Liver (tissue), 9 donors: Measurements from ENCODE around the gene ARAP3. TPM values are rescaled to one million over a fixed set of nuclear protein-coding genes. Genes with fewer than 3 reads are reported as not detected.

ENCODE experiments used
- DNase-seq: peaks from one replicate; pipeline ENCODE4 v3.0.0-alpha.2; 2017; ENCODE audit warnings: low spot score
- H3K27ac ChIP-seq, 2 donors: one replicate each; pipeline ENCODE4 v1.7.0; 2013; ENCODE audit warnings: inconsistent platforms in 2 of 2, low read length in 2 of 2, control low read depth in 1 of 2, low read depth in 1 of 2, mild to moderate bottlenecking in 1 of 2
- H3K27me3 ChIP-seq, 4 donors: one replicate each; pipeline versions ENCODE4 v1.6.1 to v1.7.0; 2013; ENCODE audit warnings: low read length in 3 of 4, inconsistent platforms in 1 of 4, mild to moderate bottlenecking in 1 of 4, moderate library complexity in 1 of 4; ENCODE audit not compliant: control insufficient read depth in 4 of 4, insufficient read depth in 4 of 4
- H3K36me3 ChIP-seq, 4 donors: one replicate each; pipeline versions ENCODE4 v1.6.1 to v1.7.0; 2013; ENCODE audit warnings: low read length in 3 of 4, mild to moderate bottlenecking in 3 of 4, low read depth in 1 of 4, moderate library complexity in 1 of 4; ENCODE audit not compliant: control insufficient read depth in 4 of 4, insufficient read depth in 3 of 4
- H3K4me1 ChIP-seq, 4 donors: one replicate each; pipeline versions ENCODE4 v1.6.1 to v1.7.0; 2013; ENCODE audit warnings: low read length in 3 of 4, mild to moderate bottlenecking in 3 of 4, moderate library complexity in 1 of 4; ENCODE audit not compliant: control insufficient read depth in 4 of 4, insufficient read depth in 4 of 4
- H3K4me3 ChIP-seq, 3 donors: one replicate each; pipeline versions ENCODE4 v1.6.1 to v1.7.0; 2013; ENCODE audit warnings: low read length in 3 of 3, control low read depth in 1 of 3, low read depth in 1 of 3, mild to moderate bottlenecking in 1 of 3
- H3K9ac ChIP-seq, 2 donors: one replicate each; pipeline ENCODE4 v1.7.0; 2013; ENCODE audit warnings: low read length in 2 of 2, mild to moderate bottlenecking in 2 of 2, moderate library complexity in 2 of 2, control low read depth in 1 of 2, low read depth in 1 of 2
- H3K9me3 ChIP-seq, 4 donors: one replicate each; pipeline versions ENCODE4 v1.6.1 to v1.7.0; 2013; ENCODE audit warnings: low read length in 3 of 4; ENCODE audit not compliant: control insufficient read depth in 4 of 4
- ATF3 ChIP-seq: IDR thresholded peaks from 2 replicates; pipeline ENCODE4 v1.6.1; 2016; ENCODE audit warnings: antibody characterized with exemption
- CTCF ChIP-seq: fragments of 150-350 bp; IDR thresholded peaks from 2 replicates; pipeline ENCODE4 v1.5.1; 2017; ENCODE audit warnings: improper control_type of control experiment, low read depth, low read length; ENCODE audit not compliant: missing input control
- EGR1 ChIP-seq, 2 donors: IDR thresholded peaks; 2 replicates each; pipeline ENCODE4 v1.6.1; 2016 to 2018; ENCODE audit warnings: antibody characterized with exemption in 2 of 2, low read depth in 2 of 2
- FOXA1 ChIP-seq: IDR thresholded peaks from 2 replicates; pipeline ENCODE4 v1.6.1; 2016; ENCODE audit warnings: antibody characterized with exemption
- FOXA2 ChIP-seq: IDR thresholded peaks from 2 replicates; pipeline ENCODE4 v1.6.1; 2016; ENCODE audit warnings: antibody characterized with exemption
- GABPA ChIP-seq, 2 donors: IDR thresholded peaks in 1 of 2; conservative IDR thresholded peaks in 1 of 2; 2 replicates each; pipeline ENCODE4 v1.6.1; 2016; ENCODE audit warnings: antibody characterized with exemption in 2 of 2, mild to moderate bottlenecking in 1 of 2, moderate library complexity in 1 of 2
- HNF4A ChIP-seq, 2 donors: conservative IDR thresholded peaks; 2 replicates each; pipeline ENCODE4 v1.6.1; 2016; ENCODE audit warnings: antibody characterized with exemption in 2 of 2, mild to moderate bottlenecking in 2 of 2
- HNF4G ChIP-seq: IDR thresholded peaks from 2 replicates; pipeline ENCODE4 v1.6.1; 2016; ENCODE audit warnings: antibody characterized with exemption
- JUND ChIP-seq, 2 donors: IDR thresholded peaks; 2 replicates each; pipeline ENCODE4 v1.6.1; 2016; ENCODE audit warnings: antibody characterized with exemption in 2 of 2
- MAX ChIP-seq: IDR thresholded peaks from 2 replicates; pipeline ENCODE4 v1.6.1; 2016; ENCODE audit warnings: antibody characterized with exemption
- NR2F2 ChIP-seq: IDR thresholded peaks from 2 replicates; pipeline ENCODE4 v1.6.1; 2016; ENCODE audit warnings: antibody characterized with exemption
- RAD21 ChIP-seq, 2 donors: IDR thresholded peaks; 2 replicates each; pipeline ENCODE4 v1.6.1; 2016; ENCODE audit warnings: antibody characterized with exemption in 2 of 2, mild to moderate bottlenecking in 2 of 2
- RXRA ChIP-seq, 2 donors: IDR thresholded peaks; 2 replicates each; pipeline ENCODE4 v1.6.1; 2017 to 2018; ENCODE audit warnings: antibody characterized with exemption in 2 of 2, mild to moderate bottlenecking in 1 of 2
- SP1 ChIP-seq: IDR thresholded peaks from 2 replicates; pipeline ENCODE4 v1.6.1; 2018; ENCODE audit warnings: antibody characterized with exemption, mild to moderate bottlenecking
- TAF1 ChIP-seq: conservative IDR thresholded peaks from 2 replicates; pipeline ENCODE4 v1.6.1; 2016; ENCODE audit warnings: antibody characterized with exemption, mild to moderate bottlenecking
- YY1 ChIP-seq: IDR thresholded peaks from 2 replicates; pipeline ENCODE4 v1.6.1; 2016; ENCODE audit warnings: antibody characterized with exemption, mild to moderate bottlenecking
- ZBTB33 ChIP-seq: IDR thresholded peaks from 2 replicates; pipeline ENCODE4 v1.6.1; 2016; ENCODE audit warnings: antibody characterized with exemption
- WGBS: extraction: QIAGEN DNeasy Blood & Tissue Kit; methylation state at CpG from one replicate; pipeline ENCODE4 v1.1.7; 2013; 5-methylcytosine and 5-hydroxymethylcytosine counted together
- polyA plus RNA-seq, 2 donors: library from polyadenylated mRNA; stranded (reverse) in 1 of 2; unstranded in 1 of 2; fragments of 200-250 nt in 1 of 2; fragments of >200 nt in 1 of 2; fragmentation: Nextera tagmentation in 1 of 2; extraction: Ambion mirVana in 1 of 2; gene quantifications; one replicate each; pipeline versions ENCODE4 v1.2.1 to v1.2.3, GENCODE V29; 2013 to 2015
- total RNA-seq, 2 donors: library from RNA; depleted of rRNA; stranded (reverse); fragments of >200 nt; gene quantifications; one replicate each; pipeline ENCODE4 v1.2.3, GENCODE V29; 2014
- donor health status: healthy.
- donor health status: healthy.
- donor health status: healthy.
- donor health status: healthy.
- donor health status: healthy.

The ARAP3 gene
- total and polyA plus RNA-seq, 4 donors: 1.6 to 4.7 (median 2.1) TPM

- no peaks in the 10 kb centered on the region for H3K27me3 ChIP-seq
- DNase-seq: no peak
- H3K4me1 ChIP-seq: peaks cover 7 to 30% (median 24%) of the 10 kb centered on the region in 4 donors
- no peak overlapping the region for H3K9ac ChIP-seq
- no peaks in the 10 kb centered on the region for H3K9me3 ChIP-seq
- no peak overlapping the region for H3K27ac ChIP-seq
- 89% methylated on average over 2 of the region's 2 CpGs for WGBS
- peaks cover 0 to 21% (median 17%) of the 10 kb centered on the region in 4 donors for H3K36me3 ChIP-seq
- no peak overlapping the region for H3K4me3 ChIP-seq
- TF ChIP-seq HNF4G (no peak), RAD21 (IDR thresholded peaks at IDR 0.05) (no peak), CTCF (no peak), FOXA1 (no peak), ATF3 (no peak), YY1 (no peak), SP1 (no peak), RXRA (IDR thresholded peaks at IDR 0.05) (no peak), JUND (IDR thresholded peaks at IDR 0.05) (no peak), HNF4A (conservative IDR thresholded peaks at IDR 0.05) (no peak), NR2F2 (no peak), MAX (no peak), FOXA2 (no peak), TAF1 (no peak), GABPA (IDR thresholded peaks at IDR 0.05 in 1 of 2, conservative IDR thresholded peaks at IDR 0.05 in 1 of 2) (no peak)
Measured at GRCh38 chr5:141632650-141633049, 49.4 kb downstream of the ARAP3 start.

GRCh38 chr5:141630570-141631140 is 51.4 kb downstream of the ARAP3 start:
- Histone ChIP-seq H3K9me3 (no peaks in the 10 kb centered on the region), H3K27ac (no peak overlapping the region), H3K4me3 (no peak overlapping the region), H3K27me3 (no peaks in the 10 kb centered on the region), H3K4me1 (peaks cover 2 to 15% (median 13%) of the 10 kb centered on the region in 4 donors), H3K9ac (no peak overlapping the region), H3K36me3 (peaks cover 1 to 34% (median 29%) of the 10 kb centered on the region in 4 donors)
- WGBS: 96% methylated on average over 5 of the region's 5 CpGs
- DNase-seq: no peak
- TF ChIP-seq TAF1 (no peak), MAX (no peak), FOXA2 (no peak), NR2F2 (no peak), EGR1 (IDR thresholded peaks at IDR 0.05; ENCODE audit: low read depth in 2 of 2) (no peak), SP1 (peak; percentile 36), ATF3 (no peak), HNF4A (conservative IDR thresholded peaks at IDR 0.05) (peak in 1 of 2 donors; percentile 24), FOXA1 (no peak), RAD21 (IDR thresholded peaks at IDR 0.05) (no peak), YY1 (no peak), ZBTB33 (no peak), CTCF (no peak), RXRA (IDR thresholded peaks at IDR 0.05) (peak; percentile 21 to 65), JUND (IDR thresholded peaks at IDR 0.05) (no peak)
